GM10266 (cell line): ENCODE data around the gene MTM1.
A peak's percentile ranks its signal among the peaks of the same experiment; 100 is the strongest.

Source experiments
- DNase-seq: peaks from one replicate; pipeline ENCODE4 v3.0.0; 2012; ENCODE audit errors: extremely low spot score
- TF ChIP-seq, protein P1 (sequence below): IDR thresholded peaks from 2 replicates; pipeline ENCODE4 v1.5.1; 2012; ENCODE audit warnings: mild to moderate bottlenecking, low read depth; ENCODE audit not compliant: control insufficient read depth, insufficient read depth; ENCODE audit errors: missing control alignments

MTM1 gene

GRCh38 chrX:150531467-150531866 is 37.0 kb upstream of the MTM1 start:
- TF ChIP-seq, protein P1, sequence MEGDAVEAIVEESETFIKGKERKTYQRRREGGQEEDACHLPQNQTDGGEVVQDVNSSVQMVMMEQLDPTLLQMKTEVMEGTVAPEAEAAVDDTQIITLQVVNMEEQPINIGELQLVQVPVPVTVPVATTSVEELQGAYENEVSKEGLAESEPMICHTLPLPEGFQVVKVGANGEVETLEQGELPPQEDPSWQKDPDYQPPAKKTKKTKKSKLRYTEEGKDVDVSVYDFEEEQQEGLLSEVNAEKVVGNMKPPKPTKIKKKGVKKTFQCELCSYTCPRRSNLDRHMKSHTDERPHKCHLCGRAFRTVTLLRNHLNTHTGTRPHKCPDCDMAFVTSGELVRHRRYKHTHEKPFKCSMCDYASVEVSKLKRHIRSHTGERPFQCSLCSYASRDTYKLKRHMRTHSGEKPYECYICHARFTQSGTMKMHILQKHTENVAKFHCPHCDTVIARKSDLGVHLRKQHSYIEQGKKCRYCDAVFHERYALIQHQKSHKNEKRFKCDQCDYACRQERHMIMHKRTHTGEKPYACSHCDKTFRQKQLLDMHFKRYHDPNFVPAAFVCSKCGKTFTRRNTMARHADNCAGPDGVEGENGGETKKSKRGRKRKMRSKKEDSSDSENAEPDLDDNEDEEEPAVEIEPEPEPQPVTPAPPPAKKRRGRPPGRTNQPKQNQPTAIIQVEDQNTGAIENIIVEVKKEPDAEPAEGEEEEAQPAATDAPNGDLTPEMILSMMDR, result no peak
- no peak for DNase-seq

- TF ChIP-seq, protein P1, result no peak
Observed at GRCh38 chrX:150533863-150534262, 34.6 kb upstream of the MTM1 start.

GRCh38 chrX:150536455-150537116 is 31.8 kb upstream of the MTM1 start:
- TF ChIP-seq, protein P1, result no peak
- no peak for DNase-seq

More at GRCh38 chrX:150533863-150534262, 34.6 kb upstream of the MTM1 start:
- no peak for DNase-seq

- TF ChIP-seq, protein P1, result no peak
- DNase-seq, result no peak
Observed at GRCh38 chrX:150537851-150538250, 30.6 kb upstream of the MTM1 start.

DNA sequence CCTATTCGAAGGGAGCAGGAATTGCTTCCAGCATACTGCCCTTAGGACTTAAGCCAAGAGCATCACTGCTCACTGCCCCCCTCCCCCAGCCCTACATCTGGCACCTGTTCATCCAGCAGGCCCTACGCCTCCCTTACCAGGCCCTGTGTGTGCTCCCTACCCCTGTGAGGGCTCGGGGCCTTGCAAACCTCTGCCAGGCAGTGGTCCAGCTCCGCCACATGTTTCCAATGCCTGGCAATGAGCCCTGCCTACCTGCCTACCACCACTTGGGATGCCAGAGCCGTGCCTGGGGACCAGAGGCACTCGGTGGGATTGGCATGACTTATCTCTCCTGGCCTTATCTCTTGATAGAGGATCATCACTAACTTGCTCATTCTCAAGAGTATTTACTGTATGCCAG is 27.5 kb upstream of the MTM1 start:
- no peak for DNase-seq
- TF ChIP-seq, protein P1, result no peak

DNA sequence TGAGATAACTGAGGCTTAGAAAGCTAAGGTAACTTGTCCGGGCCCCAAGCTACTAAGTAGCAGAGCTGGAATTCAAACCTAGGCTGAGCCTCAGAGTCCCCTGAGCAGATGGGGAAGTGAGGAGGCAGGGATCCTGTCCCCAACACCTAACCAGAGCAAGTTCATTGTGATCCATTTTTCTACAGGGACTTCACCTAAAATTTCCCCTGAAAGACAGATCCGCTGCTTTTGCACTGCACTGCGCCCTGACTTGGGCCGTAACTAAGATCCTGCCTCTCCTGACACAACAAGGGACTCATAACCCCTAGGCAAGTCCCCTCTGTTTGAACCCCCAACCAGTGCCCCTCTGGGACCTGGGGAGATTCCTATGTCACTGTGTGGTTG is 25.6 kb upstream of the MTM1 start:
- DNase-seq, result peak; percentile 10
- TF ChIP-seq, protein P1, result no peak

DNA sequence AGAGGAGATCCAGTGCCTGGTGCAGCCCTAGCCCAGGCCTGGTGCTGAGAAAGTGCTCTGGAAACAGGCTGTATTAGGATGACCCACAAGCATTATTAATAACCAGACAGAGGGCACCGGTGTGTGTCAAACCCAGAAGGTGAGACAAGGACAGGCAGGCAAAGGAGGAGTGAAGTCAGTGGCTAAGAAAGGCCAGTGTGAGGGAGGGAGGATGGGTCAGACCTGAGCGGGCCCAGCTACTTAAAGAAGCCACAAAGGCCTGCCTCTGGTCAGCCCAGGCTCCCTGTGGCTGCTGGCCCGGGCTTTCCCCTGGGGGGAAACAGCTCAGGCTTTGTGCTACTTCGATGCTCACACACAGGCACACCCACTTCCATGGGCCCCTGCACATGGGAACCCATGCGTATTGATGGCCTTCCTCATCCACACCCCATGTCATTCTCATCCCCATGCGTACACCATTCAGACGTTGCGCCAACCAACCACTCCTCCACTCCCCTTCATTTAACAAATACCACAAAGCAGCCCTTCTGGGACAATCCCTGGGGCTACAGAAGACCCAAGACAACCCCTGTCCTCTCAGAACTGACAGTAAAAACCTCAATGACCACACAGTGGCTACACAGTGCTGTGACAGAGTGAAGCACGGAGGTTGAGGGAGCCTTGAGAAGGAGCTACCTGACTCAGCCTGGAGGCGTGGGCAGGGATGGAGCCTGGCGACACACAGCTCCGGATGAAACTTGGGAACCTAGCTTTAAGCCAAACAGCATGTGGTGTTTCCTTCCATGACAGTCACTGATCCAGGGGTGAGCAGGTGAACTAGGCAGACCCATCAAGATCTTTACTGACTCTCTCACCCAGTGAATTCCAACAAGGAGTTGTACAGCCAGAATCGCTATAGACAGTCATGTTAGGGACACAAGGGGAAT is 24.9 kb upstream of the MTM1 start:
- DNase-seq, result peak; percentile 39
- TF ChIP-seq, protein P1, result no peak
